GM21723 (cell line): ENCODE measurements around the gene PRKD3.

Experiments
- ATAC-seq: cut with Tn5 transposase; IDR thresholded peaks from one replicate; pipeline ENCODE4 v1.9.1; 2021; ENCODE audit warnings: mild to moderate bottlenecking, moderate library complexity; ENCODE audit not compliant: unreplicated experiment

The PRKD3 gene

GRCh38 chr2:37343537-37344434, 19.2 kb upstream of the PRKD3 start:
- ATAC-seq = no peak

GRCh38 chr2:37342591-37343220, 18.1 kb upstream of the PRKD3 start:
- no peak for ATAC-seq

GRCh38 chr2:37340637-37341036, 16.0 kb upstream of the PRKD3 start:
- no peak for ATAC-seq

DNA sequence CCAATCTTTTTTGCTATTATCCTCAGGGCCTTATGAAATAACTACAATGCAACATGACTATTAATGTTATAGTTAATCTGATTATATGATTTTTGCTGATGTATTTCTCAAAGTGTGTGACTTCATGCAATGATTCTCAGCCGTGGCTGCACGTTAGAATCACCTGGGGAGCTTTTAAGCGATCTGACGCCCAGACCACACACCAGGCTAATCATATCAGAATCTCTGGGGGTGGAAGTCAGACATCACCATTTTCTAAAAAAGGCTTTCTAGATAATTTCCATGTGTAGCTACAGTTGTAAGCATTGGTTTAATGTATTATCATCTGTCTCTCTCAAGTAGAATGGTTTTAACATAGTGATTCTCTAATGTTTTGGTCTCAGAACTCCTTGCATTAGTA, 14.3 kb upstream of the PRKD3 start:
- ATAC-seq = no peak

- no peak for ATAC-seq
These were observed 13.1 kb upstream of the PRKD3 start for GRCh38 chr2:37337620-37338280.

DNA sequence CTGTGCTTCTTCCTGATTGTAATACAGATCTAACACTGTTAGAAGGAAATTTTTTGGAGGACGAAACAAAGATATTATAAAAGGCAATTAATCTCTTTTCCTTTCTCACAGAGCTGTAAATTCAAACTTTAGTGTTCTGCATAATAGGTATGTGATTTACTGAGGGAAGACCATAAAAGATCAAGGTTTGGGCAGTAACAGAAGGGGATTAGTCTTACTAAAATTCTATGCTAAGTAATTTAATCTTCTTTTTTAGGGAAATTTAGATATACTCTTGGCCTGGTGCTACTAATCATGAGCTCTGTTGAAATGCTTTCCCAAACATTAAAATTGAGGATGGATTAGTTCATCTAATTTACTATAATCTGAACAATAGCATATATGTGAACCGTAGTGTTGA, 11.0 kb upstream of the PRKD3 start:
- no peak for ATAC-seq

DNA sequence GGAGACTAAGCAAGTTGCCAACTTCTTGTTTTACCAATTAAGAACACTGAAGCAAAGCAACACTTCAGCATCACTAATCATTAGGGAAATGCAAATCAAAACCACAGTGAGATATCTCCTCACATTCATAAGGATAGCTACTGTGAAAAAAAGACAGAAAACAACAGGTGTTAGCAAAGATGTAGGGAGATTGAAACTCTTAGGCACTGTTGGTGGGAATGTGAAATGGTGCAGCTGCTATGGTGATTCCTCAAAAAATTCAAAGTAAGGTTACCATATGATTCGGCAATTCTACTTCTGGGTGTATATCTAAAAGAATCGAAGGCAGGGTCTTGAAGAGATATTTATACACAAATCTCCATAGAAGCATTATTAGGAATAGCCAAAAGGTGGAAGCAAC, 8.6 kb upstream of the PRKD3 start:
- no peak for ATAC-seq

- ATAC-seq = no peak
These were observed 7.9 kb upstream of the PRKD3 start for GRCh38 chr2:37332560-37332959.

GRCh38 chr2:37330681-37331080, 6.0 kb upstream of the PRKD3 start:
- no peak for ATAC-seq

DNA sequence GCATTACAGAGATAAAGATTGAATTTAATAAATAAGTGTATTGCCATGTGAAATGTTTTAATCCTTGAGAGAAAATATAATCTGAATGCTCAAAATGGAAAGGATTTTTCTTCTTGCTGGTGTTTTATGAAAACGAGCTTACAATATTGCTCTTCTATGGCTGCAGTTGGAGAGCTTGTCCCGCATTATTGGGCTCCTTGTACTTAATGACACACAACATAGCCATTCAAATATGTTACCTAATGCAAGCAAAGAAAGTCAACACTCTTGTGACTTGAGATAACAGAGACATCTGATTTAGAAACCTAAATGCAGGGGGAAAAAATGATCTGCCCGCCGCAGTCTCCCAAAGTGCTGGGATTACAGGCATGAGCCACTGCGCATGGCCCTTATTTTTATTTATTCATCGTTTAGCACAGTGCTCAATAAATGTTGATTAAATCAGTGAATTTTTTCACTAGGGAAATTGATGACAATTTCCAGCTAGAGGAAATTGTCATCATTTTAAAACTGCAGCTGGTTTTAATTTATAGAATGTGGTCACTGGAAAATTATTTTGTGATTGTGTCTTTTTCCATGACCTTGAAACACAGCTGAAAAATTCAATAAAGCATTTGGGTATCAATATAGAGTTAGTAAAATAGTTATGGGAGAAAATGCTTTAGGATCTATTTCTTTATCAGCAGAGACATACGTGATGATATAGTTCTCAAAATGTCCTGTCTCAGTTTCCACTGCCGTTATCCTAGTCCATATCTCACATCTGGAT, 2.4 kb upstream of the PRKD3 start:
- no peak for ATAC-seq

- no peak for ATAC-seq
These were observed 1.7 kb upstream of the PRKD3 start for GRCh38 chr2:37326285-37326684.

DNA sequence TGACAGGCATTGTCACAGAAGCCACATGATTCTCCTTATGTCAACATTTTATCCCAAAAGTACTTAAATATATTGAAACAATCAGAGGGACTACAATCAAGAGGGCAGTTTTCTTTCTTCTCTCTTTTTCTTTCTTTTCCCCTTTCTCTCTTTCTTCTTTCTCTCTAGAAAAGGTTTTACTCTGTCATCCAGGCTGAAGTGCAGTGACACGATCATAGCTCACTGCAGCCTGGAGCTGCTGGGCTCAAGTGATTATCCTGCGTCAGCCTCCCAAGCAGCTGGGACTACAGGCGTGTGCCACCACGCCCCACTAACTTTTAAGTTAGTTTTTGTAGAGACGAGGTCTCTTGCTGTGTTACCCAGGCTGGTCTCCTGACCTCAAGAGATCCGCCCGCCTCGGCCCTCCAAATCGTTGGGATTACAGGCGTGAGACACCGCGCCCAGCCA, 1.0 kb upstream of the PRKD3 start:
- ATAC-seq = no peak

- no peak for ATAC-seq
These were observed 172 bp downstream of the PRKD3 start for GRCh38 chr2:37324536-37324785.

- ATAC-seq = peak; percentile 25
These were observed 675 bp downstream of the PRKD3 start for GRCh38 chr2:37323781-37324535.

DNA sequence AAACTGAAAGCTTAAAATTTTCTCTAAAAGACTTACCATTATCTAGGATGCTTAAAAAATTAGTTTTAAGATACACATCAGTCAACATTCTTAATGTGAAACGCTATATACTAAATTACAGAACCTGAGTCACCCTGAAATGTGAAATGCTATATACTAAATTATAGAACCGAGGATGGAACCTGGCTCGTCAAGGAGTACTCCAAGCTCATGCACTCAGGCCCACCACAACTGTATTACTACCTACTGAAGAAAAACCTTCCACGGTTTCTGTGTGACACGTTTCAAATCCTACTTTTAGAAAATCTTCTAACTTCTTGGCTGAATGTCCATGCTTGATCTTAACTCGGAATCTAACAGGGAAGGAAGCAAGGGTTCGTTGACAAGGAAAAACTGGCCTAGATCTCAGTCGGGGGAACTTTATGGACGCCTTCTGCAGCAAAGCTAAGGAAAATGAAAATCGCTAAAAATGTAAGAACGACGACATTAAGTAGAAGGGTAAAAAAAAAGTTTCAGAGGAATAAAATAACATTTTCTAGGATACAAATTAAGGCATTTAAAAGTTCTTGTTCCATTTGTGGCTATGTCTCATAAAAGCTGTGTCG, 1.4 kb downstream of the PRKD3 start:
- no peak for ATAC-seq

DNA sequence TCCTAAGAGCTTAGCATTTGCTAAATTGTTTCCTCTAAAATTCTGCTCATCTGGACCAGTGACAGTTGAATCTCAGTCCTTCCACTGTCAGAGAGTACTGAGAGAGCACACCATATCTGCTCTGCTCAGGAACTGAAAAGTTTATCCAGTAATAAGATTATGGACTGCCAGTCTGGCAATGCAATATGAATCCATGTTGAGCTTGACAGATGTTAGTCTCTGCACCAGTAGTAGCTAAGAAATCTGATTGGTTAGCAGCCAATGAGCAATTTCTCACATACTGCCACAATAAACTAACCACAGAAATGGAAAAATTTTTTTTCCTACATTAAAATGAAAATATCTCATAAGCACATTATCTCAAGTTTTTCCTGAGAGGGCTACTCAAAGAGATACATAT, 2.3 kb downstream of the PRKD3 start:
- no peak for ATAC-seq

DNA sequence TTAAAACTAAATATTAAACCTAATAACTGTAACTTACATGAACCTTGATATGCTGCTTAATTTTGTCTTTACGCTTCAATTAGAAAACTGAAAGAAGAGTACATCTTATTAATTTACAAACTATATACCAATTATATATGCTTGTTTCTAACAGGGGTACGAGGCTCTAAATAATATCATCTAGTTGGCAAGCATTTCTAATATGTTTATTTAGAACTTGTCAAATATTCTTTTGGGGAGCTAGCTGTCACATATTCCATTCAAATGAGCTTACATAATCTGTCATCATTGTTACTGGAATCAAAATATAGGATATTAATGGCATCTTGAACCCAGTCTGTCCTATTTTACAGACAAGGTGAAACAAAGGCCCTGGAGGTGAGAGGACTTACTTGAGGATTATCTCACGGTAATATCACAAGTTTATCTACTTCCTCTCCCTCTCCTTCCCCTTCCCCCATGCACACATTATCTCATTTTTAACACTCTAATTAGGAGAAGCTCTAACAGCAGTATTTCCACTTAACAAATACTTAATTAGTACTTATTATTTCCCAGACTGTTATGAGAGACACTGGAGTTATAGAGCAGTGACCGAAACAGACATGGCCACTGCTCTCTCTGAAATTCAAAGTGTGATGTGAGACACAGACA, 3.5 kb downstream of the PRKD3 start:
- ATAC-seq = no peak

- ATAC-seq = no peak
These were observed 4.7 kb downstream of the PRKD3 start for GRCh38 chr2:37319754-37320609.

- peak; percentile 80 for ATAC-seq
These were observed 6.2 kb downstream of the PRKD3 start for GRCh38 chr2:37318401-37318800.
